Lung microvascular endothelial cell (primary cell): ENCODE results near the gene SPATC1L. TPM values are rescaled to one million over a fixed set of nuclear protein-coding genes. Genes with fewer than 3 reads are reported as not detected.

Source experiments
- DNase-seq, 2 donors: peaks; one replicate each; pipeline versions ENCODE4 v3.0.0 to v3.0.0-alpha.2; 2010; ENCODE audit warnings: low read depth in 2 of 2
- total RNA-seq: library from RNA; depleted of rRNA; stranded (reverse); fragments of >200 nt; gene quantifications from 2 replicates; pipeline ENCODE4 v1.2.1, GENCODE V29; 2014

The SPATC1L gene
- total RNA-seq, 1 donor from 2014 or later = 3.6 TPM

DNA sequence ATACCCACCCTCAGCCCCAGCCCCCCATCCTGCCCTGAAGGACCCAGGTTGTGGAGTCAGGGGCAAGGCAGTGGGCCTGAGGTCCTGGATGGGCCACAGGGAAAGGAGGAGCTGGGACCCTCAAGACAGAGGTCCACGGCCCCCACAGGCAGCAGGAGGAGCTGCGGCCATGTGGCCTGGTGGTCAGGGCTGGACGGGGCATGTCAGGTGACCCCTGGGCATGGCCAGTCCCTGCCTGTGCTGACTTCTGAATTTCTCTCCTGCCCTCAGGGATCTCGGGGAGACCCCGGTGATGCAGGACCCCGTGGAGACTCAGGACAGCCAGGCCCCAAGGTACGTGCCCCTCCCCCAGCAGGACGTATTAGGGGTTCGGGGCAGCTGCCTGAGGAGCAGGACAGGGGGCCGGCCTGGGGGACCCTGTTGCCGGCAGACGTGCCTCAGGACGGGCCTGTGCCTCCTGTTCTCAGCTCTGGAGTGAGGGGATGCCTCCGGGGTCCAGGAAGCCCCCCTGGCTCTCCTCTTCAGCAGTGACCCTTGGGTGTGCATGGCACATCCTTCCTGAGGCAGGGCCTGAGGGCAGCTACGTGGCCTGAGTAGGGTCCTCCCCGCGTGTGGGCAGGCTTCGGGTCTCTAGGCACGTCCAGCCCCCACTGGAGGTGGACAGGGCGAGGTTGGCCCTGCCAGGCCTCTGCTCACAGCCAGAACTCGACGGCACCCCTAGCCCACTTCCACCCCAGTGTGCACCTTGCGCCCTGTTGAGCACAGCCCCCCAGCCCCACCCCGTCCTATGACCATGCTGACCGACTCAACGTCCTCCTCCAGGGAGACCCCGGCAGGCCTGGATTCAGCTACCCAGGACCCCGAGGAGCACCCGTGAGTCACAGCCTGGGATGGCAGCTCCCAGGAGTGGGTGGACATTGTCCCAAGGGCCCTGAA is 62.7 kb downstream of the SPATC1L start:
- DNase-seq = no peak

DNA sequence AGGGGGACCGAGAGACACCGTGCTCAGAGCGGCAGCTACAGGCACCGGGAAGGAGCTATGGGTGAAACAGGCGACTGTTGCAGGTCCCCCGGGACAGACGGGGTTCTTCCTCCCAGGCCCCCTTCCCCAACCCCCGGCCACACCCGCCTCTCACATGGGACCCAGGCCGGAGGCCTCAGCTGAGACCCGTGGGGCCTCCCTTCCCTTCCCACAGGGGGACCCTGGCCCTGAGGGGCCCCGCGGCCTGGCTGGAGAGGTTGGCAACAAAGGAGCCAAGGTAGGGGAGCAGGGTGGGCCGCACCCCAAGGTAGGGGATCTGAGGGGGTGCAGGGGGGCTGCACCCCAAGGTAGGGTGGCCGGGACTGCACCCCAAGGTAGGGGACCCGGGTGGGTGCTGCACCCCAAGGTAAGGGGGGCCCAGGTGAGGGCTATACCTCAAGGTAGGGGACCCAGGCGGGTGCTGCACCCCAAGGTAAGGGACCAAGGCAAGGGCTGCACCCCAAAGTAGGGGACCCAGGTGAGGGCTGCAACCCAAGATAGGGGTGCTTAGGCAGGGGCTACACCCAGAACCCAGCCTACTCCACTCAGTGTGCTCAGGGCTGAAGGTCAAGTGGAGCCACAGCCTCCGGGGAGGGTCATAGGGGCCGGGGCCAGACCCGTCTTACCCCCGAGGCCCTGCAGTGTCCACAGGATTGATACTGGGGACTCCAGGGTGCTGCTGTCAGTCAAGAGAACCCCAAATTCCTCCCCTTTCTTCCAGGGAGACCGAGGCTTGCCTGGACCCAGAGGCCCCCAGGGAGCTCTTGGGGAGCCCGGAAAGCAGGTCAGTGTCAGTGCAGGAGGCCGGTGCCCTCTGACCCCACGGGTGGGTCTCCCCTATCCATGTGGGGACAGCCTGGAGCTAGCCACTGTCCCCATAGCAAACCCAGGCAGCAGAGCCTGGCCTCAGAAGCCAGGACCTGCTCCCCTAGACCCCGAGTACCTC is 63.7 kb downstream of the SPATC1L start:
- no peak for DNase-seq

DNA sequence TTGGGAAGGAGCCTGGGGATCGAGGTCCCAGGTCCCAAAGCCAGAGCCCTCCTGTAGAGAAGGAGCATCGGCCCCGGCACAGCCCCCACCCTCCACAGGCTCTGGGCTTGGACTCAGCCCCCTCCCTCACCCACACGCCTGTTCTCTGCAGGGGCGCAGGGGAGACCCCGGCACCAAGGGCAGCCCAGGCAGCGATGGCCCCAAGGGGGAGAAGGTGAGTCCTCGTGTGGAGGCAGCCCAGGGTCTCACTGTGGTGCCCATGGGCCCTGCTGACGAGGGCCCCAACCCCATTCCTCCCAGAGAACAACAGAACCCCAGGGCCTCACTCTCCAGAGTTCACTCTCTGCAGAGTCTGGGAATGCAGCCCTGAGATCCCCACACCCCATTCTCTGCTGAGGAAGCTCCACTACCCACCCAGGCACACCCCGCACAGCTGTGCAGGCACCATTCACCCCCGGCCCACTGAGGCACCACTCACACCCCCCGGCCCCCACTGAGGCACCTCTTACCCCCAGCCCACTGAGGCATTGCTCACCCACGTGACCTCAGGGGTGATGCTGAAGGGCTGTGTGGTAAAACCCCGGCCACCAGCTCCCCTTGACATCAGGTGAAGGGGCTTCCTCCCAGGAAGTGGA is 64.5 kb downstream of the SPATC1L start:
- DNase-seq = no peak

DNA sequence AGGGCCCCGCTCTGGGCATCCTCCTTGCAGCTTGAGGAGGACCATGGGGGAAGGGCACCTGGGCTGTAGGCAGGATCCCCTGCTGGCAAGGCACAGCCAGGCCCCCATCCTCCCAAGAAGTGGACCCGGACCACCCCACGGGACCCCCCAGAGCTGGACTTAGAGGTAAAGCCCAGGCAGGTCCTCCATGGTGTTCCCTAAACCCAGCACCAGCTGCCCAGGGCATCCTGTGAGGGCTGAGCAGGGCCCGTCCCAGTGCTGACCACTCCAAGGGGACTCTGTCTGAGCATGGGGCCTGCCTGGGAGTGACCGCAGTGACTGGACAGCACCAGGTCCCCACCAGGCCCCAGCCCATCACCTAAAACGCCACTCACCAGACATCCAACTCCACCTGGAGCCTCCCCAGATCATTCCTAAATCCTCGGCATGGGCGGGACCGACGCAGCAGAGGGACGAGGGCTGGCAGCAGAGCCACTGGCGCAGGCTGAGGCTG is 65.1 kb downstream of the SPATC1L start:
- no peak for DNase-seq

DNA sequence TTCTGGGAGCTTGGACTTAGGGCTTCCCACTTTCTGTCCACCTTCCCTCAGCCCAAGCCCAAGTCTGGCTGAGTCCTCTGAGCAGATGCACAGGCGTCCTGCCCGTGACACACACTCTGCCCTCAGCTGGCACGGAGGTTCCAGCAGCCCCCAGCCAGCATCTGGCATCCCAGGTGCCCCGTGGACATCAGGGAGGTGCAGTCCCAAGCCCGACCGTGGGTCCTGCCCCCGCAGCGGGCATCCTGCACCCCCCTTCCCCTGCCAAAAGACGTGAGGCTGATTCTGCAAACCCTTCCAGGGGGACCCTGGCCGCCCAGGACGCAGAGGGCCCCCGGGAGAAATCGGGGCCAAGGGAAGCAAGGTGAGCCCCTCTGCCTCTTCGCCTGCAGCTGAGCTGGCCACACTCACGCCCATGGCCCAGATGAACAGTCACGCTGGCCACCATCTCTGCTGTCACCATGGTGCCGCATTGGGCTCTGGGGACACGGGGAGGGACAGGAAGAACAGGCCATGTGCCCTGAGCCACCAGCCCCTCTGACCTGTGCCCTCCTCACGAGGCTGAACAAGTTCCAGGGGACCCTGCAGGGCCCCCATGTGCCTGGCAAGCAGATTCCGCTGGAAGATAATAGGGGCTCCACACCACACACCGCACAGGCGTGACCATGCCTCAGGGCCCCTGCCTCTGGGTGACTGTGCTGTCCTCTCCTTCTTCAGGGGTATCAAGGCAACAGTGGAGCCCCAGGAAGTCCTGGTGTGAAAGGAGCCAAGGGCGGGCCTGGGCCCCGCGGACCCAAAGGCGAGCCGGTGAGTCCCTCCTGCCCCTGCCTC is 65.7 kb downstream of the SPATC1L start:
- no peak for DNase-seq

DNA sequence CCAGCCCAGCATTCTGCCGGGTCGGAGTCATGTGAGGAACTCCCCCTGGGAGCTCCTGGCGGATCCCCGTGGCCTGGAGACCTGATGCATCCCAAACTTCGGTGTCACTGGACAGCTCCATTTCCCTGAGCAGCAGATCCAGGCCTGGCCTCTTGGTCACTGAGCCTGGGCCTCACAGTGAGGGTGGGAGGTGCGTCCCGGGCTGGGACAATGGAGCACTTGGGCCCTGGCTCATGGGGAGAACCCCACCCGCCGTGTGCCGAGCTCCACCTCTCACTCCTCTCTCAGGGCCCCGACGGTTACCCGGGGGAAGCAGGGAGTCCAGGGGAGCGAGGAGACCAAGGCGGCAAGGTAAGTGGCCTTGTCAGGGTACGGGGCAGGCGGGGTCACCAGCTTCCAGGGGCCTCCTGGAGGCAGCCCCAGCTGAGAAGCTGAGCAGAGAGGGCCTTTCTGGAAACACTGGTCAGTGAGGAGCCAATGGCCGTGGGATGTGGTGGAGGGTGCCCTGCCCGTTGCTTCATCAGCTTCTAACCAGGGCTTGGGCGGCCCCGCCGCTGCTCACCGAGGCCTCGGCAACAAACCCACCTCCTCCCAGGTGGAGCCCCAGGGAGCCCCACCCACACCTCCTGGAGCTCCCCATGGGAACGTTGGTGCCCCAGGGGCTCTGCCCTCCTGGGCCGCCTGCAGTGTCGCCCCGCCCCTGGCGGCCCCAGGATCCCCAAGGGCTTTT is 66.5 kb downstream of the SPATC1L start:
- no peak for DNase-seq

DNA sequence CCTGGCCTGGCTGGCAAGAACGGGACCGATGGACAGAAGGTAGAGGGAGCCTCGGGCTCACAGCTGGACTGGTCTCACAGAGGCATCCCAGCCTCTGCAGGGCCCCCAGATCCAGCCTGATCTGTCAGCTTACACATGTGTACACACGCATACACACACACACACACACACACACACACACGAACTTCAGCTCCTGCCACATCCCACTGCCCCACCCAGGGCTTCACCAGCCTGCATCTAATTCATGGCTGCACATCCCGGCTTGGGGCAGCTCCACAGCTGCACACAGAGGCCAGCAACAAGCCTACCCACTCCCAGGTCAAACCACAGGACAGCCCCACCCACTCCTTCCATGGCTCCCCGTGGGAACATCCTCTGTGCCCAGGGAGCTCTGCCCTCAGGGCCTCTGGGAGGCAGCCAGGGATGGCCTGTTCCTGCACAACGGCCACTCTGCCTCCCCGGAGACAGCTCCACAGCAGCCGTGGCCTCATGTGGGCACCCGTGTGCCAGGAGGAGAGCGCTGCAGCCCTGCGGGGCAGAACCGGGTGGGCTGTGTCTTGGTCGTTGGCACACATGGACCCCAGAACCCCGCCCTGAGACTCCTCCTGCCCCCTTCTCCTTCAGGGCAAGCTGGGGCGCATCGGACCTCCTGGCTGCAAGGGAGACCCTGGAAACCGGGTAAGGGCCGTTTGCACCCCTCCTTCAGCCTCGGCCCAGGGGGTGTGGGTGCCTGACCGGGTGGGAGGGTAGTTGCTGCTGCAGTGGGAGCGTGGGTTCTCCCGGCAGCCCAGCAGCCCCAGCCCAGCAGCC is 67.3 kb downstream of the SPATC1L start:
- no peak for DNase-seq

DNA sequence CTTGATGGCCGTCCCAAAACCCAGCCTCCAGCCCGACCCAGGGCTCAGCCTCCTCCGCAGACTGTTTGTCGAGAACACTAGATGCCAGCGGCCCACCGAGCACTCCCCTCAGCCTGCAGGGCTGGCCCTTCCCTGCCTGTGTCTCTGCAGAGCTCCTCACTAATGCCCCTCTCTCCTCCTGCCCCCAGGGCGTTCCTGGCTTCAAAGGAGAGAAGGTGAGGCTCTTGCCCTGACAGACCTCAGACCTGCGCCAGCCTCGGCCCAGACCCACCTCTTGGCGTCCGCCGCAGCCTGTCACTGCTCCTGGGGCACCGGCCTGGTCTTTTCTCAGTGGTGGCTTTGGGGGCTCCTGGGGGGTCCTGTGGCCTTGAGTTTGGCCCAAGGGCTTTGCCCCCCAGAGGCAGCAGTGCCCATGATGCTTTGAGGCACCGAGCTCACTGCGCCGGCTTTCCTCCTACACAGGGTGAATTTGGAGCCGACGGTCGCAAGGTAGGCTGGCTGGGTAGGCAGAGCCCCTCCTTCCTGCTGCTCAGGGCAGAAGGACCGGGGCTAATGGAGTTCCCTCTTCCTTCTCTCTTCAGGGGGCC is 68.0 kb downstream of the SPATC1L start:
- DNase-seq = no peak

DNA sequence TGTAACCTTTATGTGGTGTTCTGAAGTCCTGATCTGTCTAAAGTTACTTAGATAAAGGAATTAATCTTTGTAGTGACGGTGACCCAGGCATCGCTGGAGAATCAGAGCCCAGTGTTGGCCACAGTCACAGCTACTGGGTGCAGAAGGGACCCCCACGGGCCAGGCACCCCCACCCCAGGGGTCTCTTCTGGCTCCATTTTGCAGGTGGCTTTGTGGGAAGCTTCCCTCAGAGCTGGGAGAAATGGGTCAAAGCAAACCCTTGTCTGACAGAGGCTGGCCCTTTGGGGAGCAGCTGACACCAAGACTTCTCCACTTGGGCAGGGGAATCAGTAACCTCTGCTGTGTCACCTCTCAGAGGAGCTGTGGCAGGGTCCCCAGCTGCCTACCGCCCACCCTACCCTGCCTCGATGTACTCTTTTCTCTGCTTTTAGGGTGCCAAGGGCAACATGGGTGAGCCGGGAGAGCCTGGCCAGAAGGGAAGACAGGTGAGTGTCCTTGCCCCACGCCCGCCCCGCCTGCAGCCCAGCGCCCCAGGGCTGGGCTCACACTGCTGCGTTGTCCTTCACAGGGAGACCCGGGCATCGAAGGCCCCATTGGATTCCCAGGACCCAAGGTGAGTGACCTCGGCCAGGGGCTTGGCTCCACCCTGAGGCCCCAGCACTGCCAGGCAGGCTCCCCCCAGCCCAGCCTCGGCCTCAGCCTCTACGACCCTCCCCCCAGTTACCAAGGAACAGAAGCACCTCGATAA is 68.6 kb downstream of the SPATC1L start:
- no peak for DNase-seq

DNA sequence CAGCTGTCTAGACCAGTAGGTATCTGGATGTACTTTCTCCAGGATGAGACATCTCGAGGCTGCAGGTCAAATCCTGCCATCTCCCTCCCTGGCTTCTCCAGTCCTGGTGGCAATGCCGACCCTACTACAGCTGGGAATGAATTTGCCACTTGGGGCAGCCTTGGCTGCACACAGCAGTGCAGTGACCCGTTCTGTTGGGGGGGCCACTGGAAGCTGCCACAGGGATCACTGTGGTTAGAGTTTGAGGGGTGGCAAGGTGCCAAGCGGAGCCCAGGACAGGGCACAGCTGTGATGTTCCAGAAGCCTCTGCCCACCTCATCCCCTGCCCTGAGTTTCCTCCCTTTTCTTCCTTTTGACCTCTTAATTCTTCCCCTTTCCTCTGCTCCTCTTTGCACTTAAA is 69.3 kb downstream of the SPATC1L start:
- no peak for DNase-seq

DNA sequence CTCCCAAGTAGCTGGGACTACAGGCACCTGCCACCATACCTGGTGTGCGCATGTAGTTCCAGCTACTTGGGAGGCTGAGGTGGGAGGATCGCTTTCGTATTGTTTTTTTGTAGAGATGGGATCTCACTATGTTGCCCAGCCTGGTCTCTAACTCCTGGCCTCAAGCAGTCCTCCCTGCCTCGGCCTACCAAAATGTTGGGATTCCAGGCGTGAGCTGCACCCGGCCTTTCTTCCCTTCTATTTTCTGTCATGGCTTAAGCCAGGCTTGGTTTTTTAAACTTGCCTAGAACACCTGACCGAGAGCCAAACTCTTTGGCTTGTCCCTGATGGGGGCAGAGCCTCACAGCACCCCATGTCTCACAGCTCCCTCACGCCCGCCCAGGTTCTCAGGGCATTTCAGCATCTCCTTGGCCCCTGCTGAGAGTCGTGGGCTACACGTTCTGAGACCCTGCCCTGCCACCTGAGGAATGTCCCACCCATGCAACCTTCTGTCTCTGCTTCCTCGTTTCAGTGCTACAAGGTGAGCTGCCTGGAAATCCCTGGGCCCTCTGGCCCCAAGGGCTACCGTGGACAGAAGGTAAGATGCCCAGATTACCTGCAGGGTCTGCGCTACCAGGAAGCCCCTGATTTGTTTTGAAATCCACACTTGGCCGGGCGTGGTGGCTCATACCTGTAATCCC is 70.6 kb downstream of the SPATC1L start:
- no peak for DNase-seq

DNA sequence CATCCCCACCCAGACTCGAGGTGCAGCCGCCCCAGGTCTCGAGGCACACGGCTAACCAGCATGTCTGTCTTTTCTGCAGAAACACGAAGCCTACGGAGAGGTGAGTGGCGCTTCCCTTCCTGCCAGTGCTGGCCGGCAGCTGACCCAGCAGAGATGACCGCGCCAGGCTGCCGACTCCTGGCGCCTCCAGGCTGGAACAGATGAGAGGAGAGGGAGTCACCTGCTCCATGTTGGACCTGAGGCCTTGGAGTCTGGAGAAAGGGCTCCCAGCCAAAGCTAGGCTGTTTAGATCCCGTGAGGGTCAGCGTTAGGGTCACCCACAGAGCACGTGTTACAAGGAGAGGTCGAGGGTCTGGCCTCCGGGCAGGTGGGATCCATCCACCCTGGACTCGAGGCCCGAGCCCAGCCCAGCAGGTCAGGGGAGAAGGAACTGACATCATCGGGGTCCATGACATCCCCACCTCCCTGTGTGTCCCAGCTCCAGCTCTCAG is 71.5 kb downstream of the SPATC1L start:
- DNase-seq = no peak

DNA sequence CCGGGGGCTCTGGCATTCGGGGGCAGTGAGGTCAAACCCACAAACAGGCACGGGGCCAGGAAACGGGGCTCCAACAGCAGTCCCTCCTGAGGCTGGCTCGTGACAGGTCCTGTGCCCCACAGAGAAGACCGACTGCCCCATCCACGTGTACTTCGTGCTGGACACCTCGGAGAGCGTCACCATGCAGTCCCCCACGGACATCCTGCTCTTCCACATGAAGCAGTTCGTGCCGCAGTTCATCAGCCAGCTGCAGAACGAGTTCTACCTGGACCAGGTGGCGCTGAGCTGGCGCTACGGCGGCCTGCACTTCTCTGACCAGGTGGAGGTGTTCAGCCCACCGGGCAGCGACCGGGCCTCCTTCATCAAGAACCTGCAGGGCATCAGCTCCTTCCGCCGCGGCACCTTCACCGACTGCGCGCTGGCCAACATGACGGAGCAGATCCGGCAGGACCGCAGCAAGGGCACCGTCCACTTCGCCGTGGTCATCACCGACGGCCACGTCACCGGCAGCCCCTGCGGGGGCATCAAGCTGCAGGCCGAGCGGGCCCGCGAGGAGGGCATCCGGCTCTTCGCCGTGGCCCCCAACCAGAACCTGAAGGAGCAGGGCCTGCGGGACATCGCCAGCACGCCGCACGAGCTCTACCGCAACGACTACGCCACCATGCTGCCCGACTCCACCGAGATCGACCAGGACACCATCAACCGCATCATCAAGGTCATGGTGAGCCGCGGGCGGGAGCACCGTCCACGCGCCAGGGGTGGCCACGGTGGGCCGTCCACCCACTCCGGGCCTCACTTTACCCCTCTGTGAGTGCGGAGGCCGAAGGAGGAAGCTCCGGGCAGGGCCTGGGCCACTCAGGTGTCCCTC is 72.2 kb downstream of the SPATC1L start:
- DNase-seq = no peak

DNA sequence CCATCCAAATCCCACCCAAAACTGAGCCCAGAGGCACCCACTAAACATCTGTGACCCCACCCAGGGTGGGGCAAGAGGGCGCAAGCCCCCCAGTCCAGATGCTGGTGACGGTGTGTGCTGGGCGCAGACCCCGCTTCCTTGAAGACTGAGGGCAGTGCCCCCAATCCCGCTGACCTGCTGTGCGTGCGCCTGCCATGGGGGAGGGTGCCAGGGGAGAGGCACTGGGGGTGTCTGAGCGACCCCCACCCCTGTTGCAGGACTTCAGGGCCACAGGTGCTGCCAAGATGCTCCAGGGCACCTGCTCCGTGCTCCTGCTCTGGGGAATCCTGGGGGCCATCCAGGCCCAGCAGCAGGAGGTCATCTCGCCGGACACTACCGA is 73.1 kb downstream of the SPATC1L start:
- DNase-seq = no peak
